Measurements from ENCODE around the gene TBC1D22A. TPM values are rescaled to one million over a fixed set of nuclear protein-coding genes. Genes with fewer than 3 reads are reported as not detected.

TBC1D22A gene
- total and polyA plus RNA-seq, 2 experiments from 2014 or later, result 16.6 to 18.5 TPM

DNA sequence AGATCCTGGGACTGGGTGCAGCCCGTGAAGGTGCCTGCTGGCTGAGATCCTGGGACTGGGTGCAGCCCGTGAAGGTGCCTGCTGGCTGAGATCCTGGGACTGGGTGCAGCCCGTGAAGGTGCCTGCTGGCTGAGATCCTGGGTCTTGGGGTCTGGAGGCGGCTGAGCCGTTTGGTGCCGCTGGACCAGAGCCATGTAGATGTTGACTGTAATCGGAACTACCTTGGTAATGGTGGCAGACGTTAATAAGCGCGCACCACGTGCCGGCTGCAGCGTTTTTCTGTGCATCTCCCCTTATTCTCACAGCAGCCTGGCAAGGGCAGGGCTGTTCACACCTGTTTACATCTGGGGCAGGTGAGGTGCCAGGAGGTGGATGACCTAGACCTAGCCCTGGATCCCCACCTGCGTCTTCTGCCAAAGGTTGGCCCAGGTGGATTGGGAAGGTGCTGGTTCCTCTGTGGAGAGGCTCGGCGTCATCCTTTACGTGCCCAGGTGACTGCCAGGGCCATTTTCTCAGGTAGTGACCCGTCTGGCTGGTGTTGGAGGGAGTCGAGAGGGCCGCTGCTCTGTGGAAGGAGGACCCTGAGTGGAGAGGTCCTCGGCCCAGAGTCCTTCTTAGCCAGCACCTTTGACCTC, 382.5 kb downstream of the TBC1D22A start:
- Histone ChIP-seq H3K27ac (no peak overlapping the region), H3K27me3 (no peaks in the 10 kb centered on the region), H3K4me3 (no peak overlapping the region), H3K9me3 (ENCODE audit: low read depth) (no peaks in the 10 kb centered on the region), H3K4me1 (ENCODE audit: low read depth) (no peaks in the 10 kb centered on the region), H3K36me3 (no peaks in the 10 kb centered on the region)
- TF ChIP-seq, protein P1, sequence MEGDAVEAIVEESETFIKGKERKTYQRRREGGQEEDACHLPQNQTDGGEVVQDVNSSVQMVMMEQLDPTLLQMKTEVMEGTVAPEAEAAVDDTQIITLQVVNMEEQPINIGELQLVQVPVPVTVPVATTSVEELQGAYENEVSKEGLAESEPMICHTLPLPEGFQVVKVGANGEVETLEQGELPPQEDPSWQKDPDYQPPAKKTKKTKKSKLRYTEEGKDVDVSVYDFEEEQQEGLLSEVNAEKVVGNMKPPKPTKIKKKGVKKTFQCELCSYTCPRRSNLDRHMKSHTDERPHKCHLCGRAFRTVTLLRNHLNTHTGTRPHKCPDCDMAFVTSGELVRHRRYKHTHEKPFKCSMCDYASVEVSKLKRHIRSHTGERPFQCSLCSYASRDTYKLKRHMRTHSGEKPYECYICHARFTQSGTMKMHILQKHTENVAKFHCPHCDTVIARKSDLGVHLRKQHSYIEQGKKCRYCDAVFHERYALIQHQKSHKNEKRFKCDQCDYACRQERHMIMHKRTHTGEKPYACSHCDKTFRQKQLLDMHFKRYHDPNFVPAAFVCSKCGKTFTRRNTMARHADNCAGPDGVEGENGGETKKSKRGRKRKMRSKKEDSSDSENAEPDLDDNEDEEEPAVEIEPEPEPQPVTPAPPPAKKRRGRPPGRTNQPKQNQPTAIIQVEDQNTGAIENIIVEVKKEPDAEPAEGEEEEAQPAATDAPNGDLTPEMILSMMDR (IDR thresholded peaks at IDR 0.05; ENCODE audit: low read depth, low read length), result no peak
- DNase-seq (ENCODE audit: low read depth in 1 of 2, low spot score in 1 of 2), result no peak

DNA sequence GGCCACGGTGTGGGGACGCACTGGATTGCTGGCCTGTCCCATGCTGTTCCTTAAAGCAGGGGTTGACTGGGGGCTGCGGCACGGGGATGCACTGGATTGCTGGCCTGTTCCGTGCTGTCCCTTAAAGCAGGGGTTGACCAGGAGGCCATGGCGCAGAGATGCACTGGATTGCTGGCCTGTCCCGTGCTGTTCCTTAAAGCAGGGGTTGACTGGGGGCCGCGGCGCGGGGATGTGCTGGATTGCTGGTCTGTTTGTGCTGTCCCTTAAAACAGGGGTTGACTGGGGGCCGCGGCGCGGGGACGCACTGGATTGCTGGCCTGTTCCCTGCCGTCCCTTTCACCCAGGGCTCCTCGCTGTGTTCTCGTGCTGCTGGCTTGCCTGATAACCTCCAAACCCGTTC, 383.4 kb downstream of the TBC1D22A start:
- Histone ChIP-seq H3K27ac (no peak overlapping the region), H3K9me3 (ENCODE audit: low read depth) (no peaks in the 10 kb centered on the region), H3K4me3 (no peak overlapping the region), H3K4me1 (ENCODE audit: low read depth) (no peaks in the 10 kb centered on the region), H3K27me3 (no peaks in the 10 kb centered on the region), H3K36me3 (no peaks in the 10 kb centered on the region)
- no peak for DNase-seq (ENCODE audit: low read depth in 1 of 2, low spot score in 1 of 2)
- TF ChIP-seq, protein P1 (IDR thresholded peaks at IDR 0.05; ENCODE audit: low read depth, low read length), result no peak

DNA sequence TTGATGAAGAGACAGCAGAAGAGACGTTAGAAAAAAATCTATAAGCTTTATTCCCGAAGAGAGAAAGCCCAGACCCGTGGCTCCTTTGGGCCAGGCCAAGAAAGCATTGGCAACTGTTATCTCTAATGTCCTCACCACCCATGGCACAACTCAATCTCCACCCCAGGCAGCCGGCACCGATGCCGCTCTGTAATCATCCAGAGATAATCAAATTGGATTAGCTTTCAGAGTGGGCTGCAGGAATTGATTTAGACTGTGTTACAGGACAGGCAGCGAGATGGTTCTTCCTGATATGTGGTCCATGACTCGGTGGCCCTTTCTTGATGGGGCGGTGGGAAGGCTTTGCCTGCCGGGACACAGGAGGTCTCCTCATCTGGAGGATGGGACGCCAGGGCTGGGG, 383.9 kb downstream of the TBC1D22A start:
- Histone ChIP-seq H3K27ac (no peak overlapping the region), H3K27me3 (no peaks in the 10 kb centered on the region), H3K36me3 (no peaks in the 10 kb centered on the region), H3K9me3 (ENCODE audit: low read depth) (no peaks in the 10 kb centered on the region), H3K4me3 (no peak overlapping the region), H3K4me1 (ENCODE audit: low read depth) (no peaks in the 10 kb centered on the region)
- no peak for DNase-seq (ENCODE audit: low read depth in 1 of 2, low spot score in 1 of 2)
- TF ChIP-seq, protein P1 (IDR thresholded peaks at IDR 0.05; ENCODE audit: low read depth, low read length), result no peak

DNA sequence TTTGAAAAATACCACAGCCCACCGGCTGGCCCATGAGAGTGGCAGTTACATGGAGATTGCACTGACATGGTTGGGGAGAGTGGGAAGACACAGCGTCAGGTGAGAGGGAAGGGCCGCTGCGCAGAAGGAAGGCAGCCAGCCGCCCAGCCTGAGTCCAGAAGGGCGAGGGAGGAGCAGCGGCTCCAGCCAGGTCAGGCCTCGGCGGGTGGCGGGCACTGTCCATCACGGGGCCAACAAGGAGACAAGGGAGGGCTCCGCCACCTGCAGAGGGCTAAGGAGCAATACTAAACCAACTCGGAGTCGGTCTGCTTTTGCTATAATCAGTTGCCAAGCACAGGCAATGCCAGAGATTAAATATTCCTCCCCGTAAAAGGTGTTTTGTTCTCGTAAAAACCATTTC, 384.5 kb downstream of the TBC1D22A start:
- Histone ChIP-seq H3K4me3 (no peak overlapping the region), H3K27me3 (no peaks in the 10 kb centered on the region), H3K4me1 (ENCODE audit: low read depth) (no peaks in the 10 kb centered on the region), H3K36me3 (no peaks in the 10 kb centered on the region), H3K27ac (no peak overlapping the region), H3K9me3 (ENCODE audit: low read depth) (no peaks in the 10 kb centered on the region)
- DNase-seq (ENCODE audit: low read depth in 1 of 2, low spot score in 1 of 2), result no peak
- TF ChIP-seq, protein P1 (IDR thresholded peaks at IDR 0.05; ENCODE audit: low read depth, low read length), result no peak

DNA sequence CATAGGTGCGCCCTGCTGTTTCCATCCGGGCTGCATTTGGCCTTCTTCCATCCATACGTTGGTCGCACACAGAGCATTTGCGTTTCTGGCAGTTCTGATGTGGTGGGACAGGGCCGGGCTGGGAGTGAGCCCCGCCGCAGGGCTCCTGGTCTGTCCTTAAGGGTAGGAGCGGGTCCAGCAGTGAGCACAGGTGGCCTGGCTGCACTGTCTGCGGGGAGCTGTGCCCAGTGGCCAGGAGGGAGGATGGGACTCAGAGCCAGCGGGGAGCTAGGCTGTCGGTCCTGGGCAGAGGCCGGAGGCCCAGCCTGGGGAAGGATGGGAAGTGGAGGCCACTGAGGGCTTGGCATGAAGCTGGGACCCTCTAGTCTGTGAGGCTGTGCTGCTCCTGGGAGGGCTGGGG, 385.1 kb downstream of the TBC1D22A start:
- no peaks in the 10 kb centered on the region for H3K27me3 ChIP-seq
- no peak overlapping the region for H3K4me3 ChIP-seq
- TF ChIP-seq, protein P1 (IDR thresholded peaks at IDR 0.05; ENCODE audit: low read depth, low read length), result no peak
- no peak for DNase-seq (ENCODE audit: low read depth in 1 of 2, low spot score in 1 of 2)
- H3K27ac ChIP-seq, result no peak overlapping the region
- H3K9me3 ChIP-seq (ENCODE audit: low read depth), result no peaks in the 10 kb centered on the region
- no peaks in the 10 kb centered on the region for H3K36me3 ChIP-seq
- H3K4me1 ChIP-seq (ENCODE audit: low read depth), result no peaks in the 10 kb centered on the region

Measured in cardiac muscle cell (in vitro differentiated cells and primary cell).